Measurements from ENCODE around the gene YPEL4.
A peak's percentile ranks its signal among the peaks of the same experiment; 100 is the strongest.

DNA sequence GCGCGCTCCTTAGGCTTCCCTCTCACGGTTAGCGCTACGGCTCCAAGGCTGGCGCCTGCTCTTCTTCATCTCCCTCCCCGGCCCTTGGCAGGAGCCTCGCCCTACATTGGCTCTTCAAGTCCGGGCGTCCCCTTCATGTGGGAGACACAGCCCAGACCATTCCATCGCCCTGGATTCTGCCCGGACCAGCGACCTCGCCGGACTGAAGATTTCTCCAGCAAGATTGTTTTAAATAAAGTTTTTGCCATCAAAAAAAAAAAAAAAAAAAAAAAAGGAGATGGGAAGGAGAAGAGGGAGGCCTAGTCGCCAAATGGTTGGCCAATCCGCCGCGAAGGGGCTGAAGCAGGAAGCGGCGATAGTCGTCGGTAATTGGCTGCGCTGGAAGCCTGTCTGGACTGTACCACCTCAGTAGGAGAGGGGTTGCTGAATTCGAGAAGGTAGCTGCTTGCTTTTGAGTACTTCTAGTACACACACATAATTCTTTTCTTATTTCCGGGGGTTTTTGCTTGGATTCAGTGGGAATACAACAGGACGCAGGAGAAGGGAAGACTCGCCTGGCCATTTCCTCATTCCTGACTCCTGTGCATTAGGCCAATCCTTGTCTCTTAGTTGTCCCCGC, 17.5 kb upstream of the YPEL4 start:
- no peak for TF ChIP-seq CTCF (IDR thresholded peaks at IDR 0.05)
- TF ChIP-seq POLR2A (IDR thresholded peaks at IDR 0.05) = no peak
- peak in 1 of 2 donors; percentile 11 for TF ChIP-seq POLR2AphosphoS5 (IDR thresholded peaks at IDR 0.05)
- TF ChIP-seq EP300 (IDR thresholded peaks at IDR 0.05) = no peak

Data from upper lobe of left lung (tissue), 4 donors.